Liver (tissue), 9 donors: Measurements from ENCODE around the gene MRPL41. TPM values are rescaled to one million over a fixed set of nuclear protein-coding genes. Genes with fewer than 3 reads are reported as not detected.

Experiments used
- DNase-seq: peaks from one replicate; pipeline ENCODE4 v3.0.0-alpha.2; 2017; ENCODE audit warnings: low spot score
- H3K27ac ChIP-seq, 2 donors: one replicate each; pipeline ENCODE4 v1.7.0; 2013; ENCODE audit warnings: inconsistent platforms in 2 of 2, low read length in 2 of 2, control low read depth in 1 of 2, low read depth in 1 of 2, mild to moderate bottlenecking in 1 of 2
- H3K27me3 ChIP-seq, 4 donors: one replicate each; pipeline versions ENCODE4 v1.6.1 to v1.7.0; 2013; ENCODE audit warnings: low read length in 3 of 4, inconsistent platforms in 1 of 4, mild to moderate bottlenecking in 1 of 4, moderate library complexity in 1 of 4; ENCODE audit not compliant: control insufficient read depth in 4 of 4, insufficient read depth in 4 of 4
- H3K36me3 ChIP-seq, 4 donors: one replicate each; pipeline versions ENCODE4 v1.6.1 to v1.7.0; 2013; ENCODE audit warnings: low read length in 3 of 4, mild to moderate bottlenecking in 3 of 4, low read depth in 1 of 4, moderate library complexity in 1 of 4; ENCODE audit not compliant: control insufficient read depth in 4 of 4, insufficient read depth in 3 of 4
- H3K4me1 ChIP-seq, 4 donors: one replicate each; pipeline versions ENCODE4 v1.6.1 to v1.7.0; 2013; ENCODE audit warnings: low read length in 3 of 4, mild to moderate bottlenecking in 3 of 4, moderate library complexity in 1 of 4; ENCODE audit not compliant: control insufficient read depth in 4 of 4, insufficient read depth in 4 of 4
- H3K4me3 ChIP-seq, 3 donors: one replicate each; pipeline versions ENCODE4 v1.6.1 to v1.7.0; 2013; ENCODE audit warnings: low read length in 3 of 3, control low read depth in 1 of 3, low read depth in 1 of 3, mild to moderate bottlenecking in 1 of 3
- H3K9ac ChIP-seq, 2 donors: one replicate each; pipeline ENCODE4 v1.7.0; 2013; ENCODE audit warnings: low read length in 2 of 2, mild to moderate bottlenecking in 2 of 2, moderate library complexity in 2 of 2, control low read depth in 1 of 2, low read depth in 1 of 2
- H3K9me3 ChIP-seq, 4 donors: one replicate each; pipeline versions ENCODE4 v1.6.1 to v1.7.0; 2013; ENCODE audit warnings: low read length in 3 of 4; ENCODE audit not compliant: control insufficient read depth in 4 of 4
- FOXA1 ChIP-seq: IDR thresholded peaks from 2 replicates; pipeline ENCODE4 v1.6.1; 2016; ENCODE audit warnings: antibody characterized with exemption
- FOXA2 ChIP-seq: IDR thresholded peaks from 2 replicates; pipeline ENCODE4 v1.6.1; 2016; ENCODE audit warnings: antibody characterized with exemption
- HNF4A ChIP-seq, 2 donors: conservative IDR thresholded peaks; 2 replicates each; pipeline ENCODE4 v1.6.1; 2016; ENCODE audit warnings: antibody characterized with exemption in 2 of 2, mild to moderate bottlenecking in 2 of 2
- HNF4G ChIP-seq: IDR thresholded peaks from 2 replicates; pipeline ENCODE4 v1.6.1; 2016; ENCODE audit warnings: antibody characterized with exemption
- RAD21 ChIP-seq, 2 donors: IDR thresholded peaks; 2 replicates each; pipeline ENCODE4 v1.6.1; 2016; ENCODE audit warnings: antibody characterized with exemption in 2 of 2, mild to moderate bottlenecking in 2 of 2
- RXRA ChIP-seq, 2 donors: IDR thresholded peaks; 2 replicates each; pipeline ENCODE4 v1.6.1; 2017 to 2018; ENCODE audit warnings: antibody characterized with exemption in 2 of 2, mild to moderate bottlenecking in 1 of 2
- SP1 ChIP-seq: IDR thresholded peaks from 2 replicates; pipeline ENCODE4 v1.6.1; 2018; ENCODE audit warnings: antibody characterized with exemption, mild to moderate bottlenecking
- TAF1 ChIP-seq: conservative IDR thresholded peaks from 2 replicates; pipeline ENCODE4 v1.6.1; 2016; ENCODE audit warnings: antibody characterized with exemption, mild to moderate bottlenecking
- YY1 ChIP-seq: IDR thresholded peaks from 2 replicates; pipeline ENCODE4 v1.6.1; 2016; ENCODE audit warnings: antibody characterized with exemption, mild to moderate bottlenecking
- WGBS: extraction: QIAGEN DNeasy Blood & Tissue Kit; methylation state at CpG from one replicate; pipeline ENCODE4 v1.1.7; 2013; 5-methylcytosine and 5-hydroxymethylcytosine counted together
- polyA plus RNA-seq, 2 donors: library from polyadenylated mRNA; stranded (reverse) in 1 of 2; unstranded in 1 of 2; fragments of 200-250 nt in 1 of 2; fragments of >200 nt in 1 of 2; fragmentation: Nextera tagmentation in 1 of 2; extraction: Ambion mirVana in 1 of 2; gene quantifications; one replicate each; pipeline versions ENCODE4 v1.2.1 to v1.2.3, GENCODE V29; 2013 to 2015
- total RNA-seq, 2 donors: library from RNA; depleted of rRNA; stranded (reverse); fragments of >200 nt; gene quantifications; one replicate each; pipeline ENCODE4 v1.2.3, GENCODE V29; 2014
- TF ChIP-seq, protein P1 (sequence below): fragments of 150-350 bp; IDR thresholded peaks from 2 replicates; pipeline ENCODE4 v1.5.1; 2017; ENCODE audit warnings: improper control_type of control experiment, low read depth, low read length; ENCODE audit not compliant: missing input control
- TF ChIP-seq, protein P2 (sequence below): IDR thresholded peaks from 2 replicates; pipeline ENCODE4 v1.6.1; 2016; ENCODE audit warnings: antibody characterized with exemption
- TF ChIP-seq, protein P3 (sequence below): IDR thresholded peaks from 2 replicates; pipeline ENCODE4 v1.6.1; 2016; ENCODE audit warnings: antibody characterized with exemption
- TF ChIP-seq, protein P4 (sequence below): IDR thresholded peaks from 2 replicates; pipeline ENCODE4 v1.6.1; 2016; ENCODE audit warnings: antibody characterized with exemption
- TF ChIP-seq, protein P5 (sequence below): IDR thresholded peaks from 2 replicates; pipeline ENCODE4 v1.6.1; 2016; ENCODE audit warnings: antibody characterized with exemption, mild to moderate bottlenecking
- donor health status: healthy.
- donor health status: healthy.
- donor health status: healthy.
- donor health status: healthy.
- donor health status: healthy.

The MRPL41 gene
- total and polyA plus RNA-seq, 4 donors, result 31.7 to 120 (median 49.3) TPM

DNA sequence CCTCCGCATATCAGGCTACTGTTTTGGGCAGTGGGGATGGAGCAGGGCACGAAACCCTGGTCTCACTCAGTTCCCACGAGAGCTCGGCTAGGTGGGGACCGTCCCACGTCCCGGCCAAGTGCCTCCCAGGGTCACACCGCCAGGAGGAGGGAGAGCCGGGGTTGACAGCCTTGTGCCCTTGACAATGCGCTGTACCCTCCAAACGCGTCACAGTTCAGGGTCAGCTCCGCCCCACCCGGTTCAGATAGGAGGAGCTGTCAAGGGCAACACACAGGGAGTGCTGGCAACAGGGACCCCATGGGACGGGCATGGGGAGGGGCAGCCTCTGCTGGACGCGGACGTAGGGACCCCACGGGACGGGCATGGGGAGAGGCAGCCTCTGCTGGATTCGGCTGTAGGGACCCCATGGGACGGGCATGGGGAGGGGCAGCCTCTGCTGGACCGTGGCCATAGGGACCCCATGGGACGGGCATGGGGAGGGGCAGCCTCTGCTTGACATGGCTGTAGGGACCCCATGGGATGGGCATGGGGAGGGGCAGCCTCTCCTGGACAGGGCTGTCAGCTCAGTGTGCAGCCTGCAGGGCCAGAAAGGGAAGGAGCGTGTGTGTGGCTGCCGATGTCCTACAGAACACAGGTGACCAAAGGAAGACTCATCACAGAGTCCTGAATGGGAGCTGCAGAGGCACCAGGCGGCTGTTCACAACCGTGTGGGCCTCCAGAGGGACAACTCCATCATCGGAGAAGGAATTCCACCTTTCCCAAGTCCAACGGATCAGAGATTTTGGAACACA, 30.9 kb upstream of the MRPL41 start (continued):
- TF ChIP-seq, protein P1, sequence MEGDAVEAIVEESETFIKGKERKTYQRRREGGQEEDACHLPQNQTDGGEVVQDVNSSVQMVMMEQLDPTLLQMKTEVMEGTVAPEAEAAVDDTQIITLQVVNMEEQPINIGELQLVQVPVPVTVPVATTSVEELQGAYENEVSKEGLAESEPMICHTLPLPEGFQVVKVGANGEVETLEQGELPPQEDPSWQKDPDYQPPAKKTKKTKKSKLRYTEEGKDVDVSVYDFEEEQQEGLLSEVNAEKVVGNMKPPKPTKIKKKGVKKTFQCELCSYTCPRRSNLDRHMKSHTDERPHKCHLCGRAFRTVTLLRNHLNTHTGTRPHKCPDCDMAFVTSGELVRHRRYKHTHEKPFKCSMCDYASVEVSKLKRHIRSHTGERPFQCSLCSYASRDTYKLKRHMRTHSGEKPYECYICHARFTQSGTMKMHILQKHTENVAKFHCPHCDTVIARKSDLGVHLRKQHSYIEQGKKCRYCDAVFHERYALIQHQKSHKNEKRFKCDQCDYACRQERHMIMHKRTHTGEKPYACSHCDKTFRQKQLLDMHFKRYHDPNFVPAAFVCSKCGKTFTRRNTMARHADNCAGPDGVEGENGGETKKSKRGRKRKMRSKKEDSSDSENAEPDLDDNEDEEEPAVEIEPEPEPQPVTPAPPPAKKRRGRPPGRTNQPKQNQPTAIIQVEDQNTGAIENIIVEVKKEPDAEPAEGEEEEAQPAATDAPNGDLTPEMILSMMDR, result no peak
- TF ChIP-seq, protein P2, sequence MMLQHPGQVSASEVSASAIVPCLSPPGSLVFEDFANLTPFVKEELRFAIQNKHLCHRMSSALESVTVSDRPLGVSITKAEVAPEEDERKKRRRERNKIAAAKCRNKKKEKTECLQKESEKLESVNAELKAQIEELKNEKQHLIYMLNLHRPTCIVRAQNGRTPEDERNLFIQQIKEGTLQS, result no peak
- TF ChIP-seq TAF1 (no peak), HNF4G (no peak)

DNA sequence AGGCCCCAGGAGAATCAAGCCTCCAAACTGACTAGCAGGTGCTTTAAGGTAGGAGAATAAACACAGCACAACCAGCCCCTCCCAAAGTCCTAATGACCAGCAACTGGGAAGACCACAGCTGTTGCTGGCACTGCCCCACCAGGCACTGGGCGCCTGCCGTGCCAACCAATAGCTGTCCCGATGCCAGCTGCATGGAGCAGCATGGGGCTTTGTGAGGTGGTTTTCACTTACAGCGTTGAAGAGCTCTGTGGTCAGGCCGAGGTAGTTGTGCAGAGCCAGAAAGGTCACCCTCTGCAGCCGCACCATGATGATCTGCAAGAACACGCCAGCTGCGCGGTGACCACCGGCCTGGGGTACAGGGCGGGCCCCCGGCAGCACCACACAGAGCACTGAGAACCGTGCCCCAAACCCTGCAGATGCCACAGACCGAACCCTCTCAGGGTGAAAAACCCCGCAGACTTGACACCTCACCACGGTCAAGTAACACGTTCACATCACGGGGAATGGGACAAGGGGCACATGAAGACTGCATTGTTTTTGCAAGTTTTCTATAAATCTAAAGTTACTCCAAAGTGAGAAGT, 30.2 kb upstream of the MRPL41 start:
- no peaks in the 10 kb centered on the region for H3K9me3 ChIP-seq
- no peak overlapping the region for H3K9ac ChIP-seq
- H3K27ac ChIP-seq, result no peak overlapping the region
- H3K27me3 ChIP-seq, result no peaks in the 10 kb centered on the region
- no peak overlapping the region for H3K4me3 ChIP-seq
- peaks cover 0 to 11% (median 3%) of the 10 kb centered on the region in 4 donors for H3K36me3 ChIP-seq
- WGBS, result 95% methylated on average over 18 of the region's 18 CpGs
- no peak for DNase-seq
- TF ChIP-seq YY1, result no peak
- TF ChIP-seq FOXA1, result no peak
- TF ChIP-seq, protein P2, result no peak
- TF ChIP-seq SP1, result no peak
- TF ChIP-seq, protein P3, sequence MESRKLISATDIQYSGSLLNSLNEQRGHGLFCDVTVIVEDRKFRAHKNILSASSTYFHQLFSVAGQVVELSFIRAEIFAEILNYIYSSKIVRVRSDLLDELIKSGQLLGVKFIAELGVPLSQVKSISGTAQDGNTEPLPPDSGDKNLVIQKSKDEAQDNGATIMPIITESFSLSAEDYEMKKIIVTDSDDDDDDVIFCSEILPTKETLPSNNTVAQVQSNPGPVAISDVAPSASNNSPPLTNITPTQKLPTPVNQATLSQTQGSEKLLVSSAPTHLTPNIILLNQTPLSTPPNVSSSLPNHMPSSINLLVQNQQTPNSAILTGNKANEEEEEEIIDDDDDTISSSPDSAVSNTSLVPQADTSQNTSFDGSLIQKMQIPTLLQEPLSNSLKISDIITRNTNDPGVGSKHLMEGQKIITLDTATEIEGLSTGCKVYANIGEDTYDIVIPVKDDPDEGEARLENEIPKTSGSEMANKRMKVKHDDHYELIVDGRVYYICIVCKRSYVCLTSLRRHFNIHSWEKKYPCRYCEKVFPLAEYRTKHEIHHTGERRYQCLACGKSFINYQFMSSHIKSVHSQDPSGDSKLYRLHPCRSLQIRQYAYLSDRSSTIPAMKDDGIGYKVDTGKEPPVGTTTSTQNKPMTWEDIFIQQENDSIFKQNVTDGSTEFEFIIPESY, result no peak
- TF ChIP-seq RAD21 (IDR thresholded peaks at IDR 0.05), result no peak
- TF ChIP-seq, protein P4, sequence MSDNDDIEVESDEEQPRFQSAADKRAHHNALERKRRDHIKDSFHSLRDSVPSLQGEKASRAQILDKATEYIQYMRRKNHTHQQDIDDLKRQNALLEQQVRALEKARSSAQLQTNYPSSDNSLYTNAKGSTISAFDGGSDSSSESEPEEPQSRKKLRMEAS, result no peak
- no peak for TF ChIP-seq HNF4G
- TF ChIP-seq TAF1, result no peak
- TF ChIP-seq, protein P5, sequence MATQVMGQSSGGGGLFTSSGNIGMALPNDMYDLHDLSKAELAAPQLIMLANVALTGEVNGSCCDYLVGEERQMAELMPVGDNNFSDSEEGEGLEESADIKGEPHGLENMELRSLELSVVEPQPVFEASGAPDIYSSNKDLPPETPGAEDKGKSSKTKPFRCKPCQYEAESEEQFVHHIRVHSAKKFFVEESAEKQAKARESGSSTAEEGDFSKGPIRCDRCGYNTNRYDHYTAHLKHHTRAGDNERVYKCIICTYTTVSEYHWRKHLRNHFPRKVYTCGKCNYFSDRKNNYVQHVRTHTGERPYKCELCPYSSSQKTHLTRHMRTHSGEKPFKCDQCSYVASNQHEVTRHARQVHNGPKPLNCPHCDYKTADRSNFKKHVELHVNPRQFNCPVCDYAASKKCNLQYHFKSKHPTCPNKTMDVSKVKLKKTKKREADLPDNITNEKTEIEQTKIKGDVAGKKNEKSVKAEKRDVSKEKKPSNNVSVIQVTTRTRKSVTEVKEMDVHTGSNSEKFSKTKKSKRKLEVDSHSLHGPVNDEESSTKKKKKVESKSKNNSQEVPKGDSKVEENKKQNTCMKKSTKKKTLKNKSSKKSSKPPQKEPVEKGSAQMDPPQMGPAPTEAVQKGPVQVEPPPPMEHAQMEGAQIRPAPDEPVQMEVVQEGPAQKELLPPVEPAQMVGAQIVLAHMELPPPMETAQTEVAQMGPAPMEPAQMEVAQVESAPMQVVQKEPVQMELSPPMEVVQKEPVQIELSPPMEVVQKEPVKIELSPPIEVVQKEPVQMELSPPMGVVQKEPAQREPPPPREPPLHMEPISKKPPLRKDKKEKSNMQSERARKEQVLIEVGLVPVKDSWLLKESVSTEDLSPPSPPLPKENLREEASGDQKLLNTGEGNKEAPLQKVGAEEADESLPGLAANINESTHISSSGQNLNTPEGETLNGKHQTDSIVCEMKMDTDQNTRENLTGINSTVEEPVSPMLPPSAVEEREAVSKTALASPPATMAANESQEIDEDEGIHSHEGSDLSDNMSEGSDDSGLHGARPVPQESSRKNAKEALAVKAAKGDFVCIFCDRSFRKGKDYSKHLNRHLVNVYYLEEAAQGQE, result no peak
- TF ChIP-seq HNF4A (conservative IDR thresholded peaks at IDR 0.05), result no peak
- TF ChIP-seq, protein P1, result no peak
- TF ChIP-seq RXRA (IDR thresholded peaks at IDR 0.05), result no peak
- TF ChIP-seq FOXA2, result no peak
- no peaks in the 10 kb centered on the region for H3K4me1 ChIP-seq
